Measurements from ENCODE around the gene HEY2. TPM values are rescaled to one million over a fixed set of nuclear protein-coding genes. Genes with fewer than 3 reads are reported as not detected.
"Not testable (repeated sequence)": the region's sequence is repeated elsewhere in the genome, so short reads cannot be mapped to it uniquely, and the experiment has no call there.

Gene HEY2
- total and polyA plus RNA-seq, 7 donors = 4.2 to 80.5 (median 5.5) TPM

- H3K4me3 ChIP-seq = no peak overlapping the region
- no peak for TF ChIP-seq CTCF (IDR thresholded peaks at IDR 0.05)
- ATAC-seq (no peak), DNase-seq (no peak)
- intact Hi-C loops (cut with DNase I) = loop anchor here (5.0 to 10.0 kb wide), 3 partner anchors 454 to 614 kb away; partner anchors contain the start of gene TPD52L1 (in 2 of the 2)
- no peaks in the 10 kb centered on the region for H3K9me3 ChIP-seq
- H3K4me1 ChIP-seq = no peaks in the 10 kb centered on the region
- H3K27me3 ChIP-seq (ENCODE audit: insufficient read depth in 3 of 3, low read length in 2 of 3) = no peaks in the 10 kb centered on the region
- 70 to 90% (median 71%) methylated on average over 4 of the region's 4 CpGs for WGBS, 3 donors
- no peak overlapping the region for H3K27ac ChIP-seq
- no peaks in the 10 kb centered on the region for H3K36me3 ChIP-seq (ENCODE audit: insufficient read depth in 1 of 2, low read depth in 1 of 2)
Observed at GRCh38 chr6:125766641-125767040, 17.2 kb downstream of the HEY2 start.

- DNase-seq (no peak), ATAC-seq (peak in 2 of 4 donors; percentile 5 to 38)
- Histone ChIP-seq H3K9me3 (no peaks in the 10 kb centered on the region), H3K4me1 (no peaks in the 10 kb centered on the region), H3K4me3 (no peak overlapping the region), H3K27ac (no peak overlapping the region), H3K27me3 (ENCODE audit: insufficient read depth in 3 of 3, low read length in 2 of 3) (no peaks in the 10 kb centered on the region), H3K36me3 (ENCODE audit: insufficient read depth in 1 of 2, low read depth in 1 of 2) (no peaks in the 10 kb centered on the region)
- WGBS, 3 donors = 67 to 79% (median 72%) methylated on average over 6 of the region's 6 CpGs
- TF ChIP-seq CTCF (IDR thresholded peaks at IDR 0.05) = no peak
- intact Hi-C loops (cut with DNase I) = loop anchor here (1.0 to 10.0 kb wide), 4 partner anchors 457 to 617 kb away; partner anchors contain the start of gene TPD52L1 (in 2 of the 2)
Observed at GRCh38 chr6:125769147-125769783, 19.8 kb downstream of the HEY2 start.

- Histone ChIP-seq H3K4me1 (no peaks in the 10 kb centered on the region), H3K4me3 (no peak overlapping the region), H3K27ac (no peak overlapping the region), H3K36me3 (ENCODE audit: insufficient read depth in 1 of 2, low read depth in 1 of 2) (no peaks in the 10 kb centered on the region), H3K27me3 (ENCODE audit: insufficient read depth in 3 of 3, low read length in 2 of 3) (no peaks in the 10 kb centered on the region), H3K9me3 (no peaks in the 10 kb centered on the region)
- 68 to 69% (median 68%) methylated on average over 4 of the region's 4 CpGs for WGBS, 3 donors
- intact Hi-C loops (cut with DNase I) = no loop called here
- ATAC-seq (no peak), DNase-seq (no peak)
- no peak for TF ChIP-seq CTCF (IDR thresholded peaks at IDR 0.05)
Observed at GRCh38 chr6:125773387-125774341, 24.2 kb downstream of the HEY2 start.

GRCh38 chr6:125776107-125776826 lies 26.8 kb downstream of the HEY2 start:
- 67 to 73% (median 69%) methylated on average over 13 to 14 of the region's 14 CpGs for WGBS, 3 donors
- H3K27me3 ChIP-seq (ENCODE audit: insufficient read depth in 3 of 3, low read length in 2 of 3); H3K4me1 ChIP-seq; intact Hi-C loops (cut with DNase I); H3K27ac ChIP-seq; H3K36me3 ChIP-seq (ENCODE audit: insufficient read depth in 1 of 2, low read depth in 1 of 2); DNase-seq; H3K4me3 ChIP-seq; H3K9me3 ChIP-seq; ATAC-seq: not testable (repeated sequence)

Measured in psoas muscle (tissue), 8 donors.